ENCODE measurements around the gene SCN4B. TPM values are rescaled to one million over a fixed set of nuclear protein-coding genes. Genes with fewer than 3 reads are reported as not detected.

The SCN4B gene
- total and polyA plus RNA-seq, 2 of the 8 experiments (the other 6 are each of a cell fraction or from before 2014, with no cell fraction given) = 2.8 to 4.9 TPM

DNA sequence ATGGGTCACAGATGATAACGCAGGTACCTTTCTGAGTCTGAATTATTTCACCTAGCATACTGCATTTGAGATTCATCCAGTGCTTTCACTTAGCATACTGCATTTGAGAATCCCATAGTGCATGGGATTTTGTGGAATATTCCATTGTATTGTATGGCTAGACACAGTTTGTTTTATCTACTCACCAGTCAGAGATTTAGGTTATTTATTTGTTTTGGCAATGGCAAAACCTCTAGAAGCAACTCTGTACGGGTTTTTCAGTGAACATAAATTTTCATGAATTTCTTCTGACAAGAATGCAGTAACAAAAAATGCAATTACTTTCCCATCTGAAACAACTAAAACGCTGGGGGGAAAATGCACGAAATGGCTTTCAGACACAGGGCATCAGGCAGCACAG is 24.3 kb downstream of the SCN4B start (continued):
- TF ChIP-seq PHF8 (conservative IDR thresholded peaks at IDR 0.05; ENCODE audit: low read depth, low read length) (no peak), SP2 (IDR thresholded peaks at IDR 0.05; ENCODE audit: low read length) (no peak)

Data from H1 (cell line).